Ishikawa (cell line): ENCODE measurements around the gene POC1B.

ENCODE experiments used
- CEBPB ChIP-seq: IDR thresholded peaks from 2 replicates; pipeline ENCODE4 v1.6.1; 2012
- CREB1 ChIP-seq: IDR thresholded peaks from 2 replicates; pipeline ENCODE4 v1.6.1; 2012; ENCODE audit warnings: low read depth
- EP300 ChIP-seq: IDR thresholded peaks from 2 replicates; pipeline ENCODE4 v1.6.1; 2012; ENCODE audit warnings: borderline replicate concordance
- FOXM1 ChIP-seq: IDR thresholded peaks from 2 replicates; pipeline ENCODE4 v1.6.1; 2012; ENCODE audit warnings: low read depth, borderline replicate concordance
- NFIC ChIP-seq: IDR thresholded peaks from 2 replicates; pipeline ENCODE4 v1.6.1; 2012
- RAD21 ChIP-seq: IDR thresholded peaks from 2 replicates; pipeline ENCODE4 v1.6.1; 2012; ENCODE audit warnings: low read depth
- TAF1 ChIP-seq: IDR thresholded peaks from 2 replicates; pipeline ENCODE4 v1.6.1; 2012; ENCODE audit warnings: low read depth, mild to moderate bottlenecking
- TEAD4 ChIP-seq: IDR thresholded peaks from 2 replicates; pipeline ENCODE4 v1.6.1; 2012

DNA sequence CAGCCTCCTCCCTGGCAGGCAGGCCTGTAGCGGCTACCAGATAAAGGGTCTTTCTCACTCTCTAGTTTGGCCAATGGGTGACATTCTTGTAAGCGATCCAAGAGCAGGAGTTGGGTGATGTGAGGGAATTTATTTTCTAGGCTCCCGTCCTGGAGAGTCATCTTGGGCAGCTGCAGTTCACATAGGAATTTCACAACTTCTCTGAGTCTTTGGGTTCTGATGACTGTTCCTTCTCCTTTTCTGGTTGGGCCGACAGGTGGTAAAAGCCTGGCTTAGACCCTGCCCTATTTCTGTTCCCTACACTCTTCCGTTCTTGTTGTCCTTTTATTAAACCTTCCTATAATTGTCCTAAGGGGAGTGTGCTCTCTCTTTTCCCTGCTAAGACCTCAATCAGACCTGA lies 42.6 kb upstream of the POC1B start:
- no peak for TF ChIP-seq TEAD4
- TF ChIP-seq EP300: no peak
- TF ChIP-seq RAD21: no peak
- no peak for TF ChIP-seq FOXM1
- no peak for TF ChIP-seq CEBPB
- no peak for TF ChIP-seq NFIC
- no peak for TF ChIP-seq CREB1
- no peak for TF ChIP-seq TAF1
